Measurements from ENCODE around the gene ATRN.

Gene ATRN

GRCh38 chr20:3658716-3659491 lies 188.1 kb downstream of the ATRN start:
- no peak for DNase-seq (ENCODE audit: low spot score)

- peak; percentile 37 for DNase-seq (ENCODE audit: low spot score)
These were observed 188.9 kb downstream of the ATRN start for GRCh38 chr20:3659492-3660261.

- DNase-seq (ENCODE audit: low spot score): no peak
These were observed 189.6 kb downstream of the ATRN start for GRCh38 chr20:3660262-3661059.

- DNase-seq (ENCODE audit: low spot score): peak; percentile 40
These were observed 190.4 kb downstream of the ATRN start for GRCh38 chr20:3661060-3661813.

- no peak for DNase-seq (ENCODE audit: low spot score)
These were observed 191.2 kb downstream of the ATRN start for GRCh38 chr20:3661814-3662665.

GRCh38 chr20:3663031-3663701 lies 192.3 kb downstream of the ATRN start, which contains the start of gene GFRA4:
Gene GFRA4 (minus strand): TSS chr20:3663399. CDS start chr20:3663399, 0 bp downstream.
- peak; percentile 75 for DNase-seq (ENCODE audit: low spot score)

GRCh38 chr20:3663858-3664257 lies 193.0 kb downstream of the ATRN start:
- DNase-seq (ENCODE audit: low spot score): no peak

- DNase-seq (ENCODE audit: low spot score): no peak
These were observed 196.7 kb downstream of the ATRN start for GRCh38 chr20:3667434-3668037.

GRCh38 chr20:3669710-3670367 lies 199.0 kb downstream of the ATRN start:
- no peak for DNase-seq (ENCODE audit: low spot score)

GRCh38 chr20:3670511-3670910 lies 199.7 kb downstream of the ATRN start:
- peak; percentile 47 for DNase-seq (ENCODE audit: low spot score)

- no peak for DNase-seq (ENCODE audit: low spot score)
These were observed 200.1 kb downstream of the ATRN start for GRCh38 chr20:3670945-3671344.

- no peak for DNase-seq (ENCODE audit: low spot score)
These were observed 201.2 kb downstream of the ATRN start for GRCh38 chr20:3671986-3672546.

- peak; percentile 41 for DNase-seq (ENCODE audit: low spot score)
These were observed 201.8 kb downstream of the ATRN start for GRCh38 chr20:3672547-3673171.

- DNase-seq (ENCODE audit: low spot score): no peak
These were observed 202.6 kb downstream of the ATRN start for GRCh38 chr20:3673221-3674070.

- DNase-seq (ENCODE audit: low spot score): no peak
These were observed 203.6 kb downstream of the ATRN start for GRCh38 chr20:3674447-3674846.

GRCh38 chr20:3674995-3675900 lies 204.4 kb downstream of the ATRN start:
- DNase-seq (ENCODE audit: low spot score): no peak
